CD4-positive, alpha-beta T cell treated with Interleukin-21 for 1 hour (primary cell): ENCODE results near the gene RHOG.

ENCODE experiments used
- DNase-seq: peaks from one replicate; pipeline ENCODE4 v3.0.0-alpha.2; 2020

The RHOG gene

GRCh38 chr11:3840870-3841425 lies at the start of gene RHOG:
Gene RHOG (minus strand): TSS chr11:3840959. CDS start chr11:3828138, 12,821 bp downstream.
- DNase-seq: no peak

- DNase-seq: no peak
Observed at GRCh38 chr11:3890014-3890413, 49.3 kb upstream of the RHOG start.

GRCh38 chr11:3888876-3889275 lies 48.1 kb upstream of the RHOG start:
- no peak for DNase-seq

GRCh38 chr11:3886985-3887384 lies 46.2 kb upstream of the RHOG start:
- no peak for DNase-seq

- DNase-seq: no peak
Observed at GRCh38 chr11:3885855-3886254, 45.1 kb upstream of the RHOG start.

GRCh38 chr11:3882655-3883054 lies 41.9 kb upstream of the RHOG start:
- DNase-seq: peak; percentile 38

GRCh38 chr11:3880724-3881123 lies 40.0 kb upstream of the RHOG start:
- no peak for DNase-seq

GRCh38 chr11:3879967-3880542 lies 39.3 kb upstream of the RHOG start:
- DNase-seq: no peak

- DNase-seq: peak; percentile 28
Observed at GRCh38 chr11:3879216-3879966, 38.6 kb upstream of the RHOG start.

- no peak for DNase-seq
Observed at GRCh38 chr11:3878258-3878584, 37.5 kb upstream of the RHOG start.

GRCh38 chr11:3877364-3878257 lies 36.9 kb upstream of the RHOG start:
- DNase-seq: no peak

- no peak for DNase-seq
Observed at GRCh38 chr11:3876613-3877012, 35.9 kb upstream of the RHOG start.

- DNase-seq: no peak
Observed at GRCh38 chr11:3873712-3874349, 33.1 kb upstream of the RHOG start.

GRCh38 chr11:3867209-3868091 lies 26.7 kb upstream of the RHOG start:
- DNase-seq: no peak

GRCh38 chr11:3866836-3867208 lies 26.1 kb upstream of the RHOG start:
- no peak for DNase-seq

- DNase-seq: peak; percentile 27
Observed at GRCh38 chr11:3866206-3866605, 25.4 kb upstream of the RHOG start.

- no peak for DNase-seq
Observed at GRCh38 chr11:3865388-3866193, 24.8 kb upstream of the RHOG start.

GRCh38 chr11:3861683-3862082 lies 20.9 kb upstream of the RHOG start:
- DNase-seq: no peak

GRCh38 chr11:3860898-3861393 lies 20.2 kb upstream of the RHOG start:
- peak; percentile 53 for DNase-seq

- no peak for DNase-seq
Observed at GRCh38 chr11:3860375-3860774, 19.6 kb upstream of the RHOG start.

GRCh38 chr11:3859373-3859881 lies 18.7 kb upstream of the RHOG start:
- DNase-seq: peak; percentile 52
